Measurements from ENCODE around the gene HMX2. TPM values are rescaled to one million over a fixed set of nuclear protein-coding genes. Genes with fewer than 3 reads are reported as not detected.

HMX2 gene
- total RNA-seq, 1 donor from 2014 or later = 0.69 TPM

GRCh38 chr10:123139521-123140163 lies 8.3 kb upstream of the HMX2 start:
- DNase-seq (ENCODE audit: low spot score) = no peak

GRCh38 chr10:123140164-123140982 lies 7.6 kb upstream of the HMX2 start:
- DNase-seq (ENCODE audit: low spot score) = no peak

GRCh38 chr10:123140983-123141390 lies 6.9 kb upstream of the HMX2 start:
- no peak for DNase-seq (ENCODE audit: low spot score)

- DNase-seq (ENCODE audit: low spot score) = no peak
These were observed 5.9 kb upstream of the HMX2 start for GRCh38 chr10:123141791-123142700.

GRCh38 chr10:123142701-123143161 lies 5.2 kb upstream of the HMX2 start:
- DNase-seq (ENCODE audit: low spot score) = no peak

- no peak for DNase-seq (ENCODE audit: low spot score)
These were observed 4.6 kb upstream of the HMX2 start for GRCh38 chr10:123143162-123143824.

- DNase-seq (ENCODE audit: low spot score) = no peak
These were observed 4.1 kb upstream of the HMX2 start for GRCh38 chr10:123143825-123144168.

GRCh38 chr10:123144697-123145541 lies 3.0 kb upstream of the HMX2 start:
- DNase-seq (ENCODE audit: low spot score) = no peak

GRCh38 chr10:123145542-123146012 lies 2.4 kb upstream of the HMX2 start:
- DNase-seq (ENCODE audit: low spot score) = no peak

- DNase-seq (ENCODE audit: low spot score) = no peak
These were observed 1.7 kb upstream of the HMX2 start for GRCh38 chr10:123146013-123146893.

GRCh38 chr10:123146894-123147634 lies 872 bp upstream of the HMX2 start:
- no peak for DNase-seq (ENCODE audit: low spot score)

- DNase-seq (ENCODE audit: low spot score) = no peak
These were observed 652 bp downstream of the HMX2 start for GRCh38 chr10:123148414-123149161.

GRCh38 chr10:123149162-123149567 lies 1.2 kb downstream of the HMX2 start:
- DNase-seq (ENCODE audit: low spot score) = no peak

- DNase-seq (ENCODE audit: low spot score) = no peak
These were observed 1.8 kb downstream of the HMX2 start for GRCh38 chr10:123149568-123150270.

- no peak for DNase-seq (ENCODE audit: low spot score)
These were observed 2.5 kb downstream of the HMX2 start for GRCh38 chr10:123150271-123150985.

GRCh38 chr10:123150986-123151736 lies 3.2 kb downstream of the HMX2 start:
- no peak for DNase-seq (ENCODE audit: low spot score)

All from mucosa of gallbladder (tissue), 1 donor.